OCI-LY3 (cell line): ENCODE measurements around the gene PRKG2.

ENCODE experiments used
- H2AFZ ChIP-seq: fragments of 200-600, 300-600 bp; shearing (Covaris generic); 2 replicates; pipeline ENCODE4 v1.6.0; 2014; ENCODE audit warnings: antibody characterized with exemption, low read depth, low read length
- H3K27ac ChIP-seq: fragments of 200-600, 300-600 bp; sonication (generic); 2 replicates; pipeline ENCODE4 v1.5.1; 2014; ENCODE audit warnings: mild to moderate bottlenecking, low read length, moderate library complexity, mixed read lengths
- H3K27me3 ChIP-seq: fragments of 200-600, 300-600 bp; sonication (generic); 2 replicates; pipeline ENCODE4 v1.6.1; 2014; ENCODE audit warnings: low read depth, low read length, mixed read lengths
- H3K36me3 ChIP-seq: fragments of 200-600, 300-600 bp; sonication (generic); replicated peaks from 2 replicates; pipeline ENCODE3; 2014; ENCODE audit warnings: low read depth, low read length, mixed read lengths
- H3K4me1 ChIP-seq: fragments of 300-600, 200-600 bp; sonication (generic); 2 replicates; pipeline ENCODE4 v1.6.1; 2014; ENCODE audit warnings: low read length, mixed read lengths
- H3K4me2 ChIP-seq: fragments of 200-600, 300-600 bp; sonication (generic); 2 replicates; pipeline ENCODE4 v1.6.1; 2014; ENCODE audit warnings: low read length, mixed read lengths
- H3K4me3 ChIP-seq: fragments of 300-600, 200-600 bp; sonication (generic); 2 replicates; pipeline ENCODE4 v1.5.1; 2014; ENCODE audit warnings: antibody characterized with exemption, mild to moderate bottlenecking, low read length, moderate library complexity
- H3K79me2 ChIP-seq: fragments of 300-600, 200-600 bp; shearing (Covaris generic); 2 replicates; pipeline ENCODE4 v1.6.1; 2014; ENCODE audit warnings: mild to moderate bottlenecking, low read length, mixed read lengths
- H3K9ac ChIP-seq: fragments of 300-600, 200-600 bp; shearing (Covaris generic); 2 replicates; pipeline ENCODE4 v1.6.0; 2014; ENCODE audit warnings: mild to moderate bottlenecking, low read length, moderate library complexity
- H3K9me3 ChIP-seq: fragments of 200-600, 300-600 bp; shearing (Covaris generic); 2 replicates; pipeline ENCODE4 v1.6.1; 2014; ENCODE audit warnings: low read length, mixed read lengths; ENCODE audit not compliant: insufficient read depth
- H4K20me1 ChIP-seq: fragments of 200-600, 300-600 bp; sonication (generic); 2 replicates; pipeline ENCODE4 v1.6.1; 2016; ENCODE audit warnings: low read length, mixed read lengths; ENCODE audit not compliant: insufficient read depth
- CTCF ChIP-seq: fragments of 200-600, 300-600 bp; sonication (generic); IDR thresholded peaks from 2 replicates; pipeline ENCODE4 v1.5.1; 2014; ENCODE audit warnings: antibody characterized with exemption, low read length, low read depth
- EZH2phosphoT487 ChIP-seq: fragments of 200-600 bp; shearing (Covaris generic); IDR thresholded peaks from 2 replicates; pipeline ENCODE4 v1.6.1; 2018; ENCODE audit warnings: antibody characterized with exemption, mixed run types, low read depth

Gene PRKG2

GRCh38 chr4:81180916-81181315 lies 34.1 kb downstream of the PRKG2 start:
- Histone ChIP-seq H3K9ac (no peak overlapping the region), H3K27ac (no peak overlapping the region), H3K4me3 (no peak overlapping the region), H3K36me3 (no peaks in the 10 kb centered on the region), H2AFZ (no peak overlapping the region), H3K27me3 (no peaks in the 10 kb centered on the region), H3K9me3 (no peaks in the 10 kb centered on the region), H3K4me1 (no peaks in the 10 kb centered on the region), H3K79me2 (no peaks in the 10 kb centered on the region), H3K4me2 (no peak overlapping the region), H4K20me1 (no peaks in the 10 kb centered on the region)
- TF ChIP-seq CTCF (no peak), EZH2phosphoT487 (no peak)

- H2AFZ ChIP-seq: no peak overlapping the region
- H3K36me3 ChIP-seq: no peaks in the 10 kb centered on the region
These were observed 35.7 kb downstream of the PRKG2 start for GRCh38 chr4:81179326-81179725.

DNA sequence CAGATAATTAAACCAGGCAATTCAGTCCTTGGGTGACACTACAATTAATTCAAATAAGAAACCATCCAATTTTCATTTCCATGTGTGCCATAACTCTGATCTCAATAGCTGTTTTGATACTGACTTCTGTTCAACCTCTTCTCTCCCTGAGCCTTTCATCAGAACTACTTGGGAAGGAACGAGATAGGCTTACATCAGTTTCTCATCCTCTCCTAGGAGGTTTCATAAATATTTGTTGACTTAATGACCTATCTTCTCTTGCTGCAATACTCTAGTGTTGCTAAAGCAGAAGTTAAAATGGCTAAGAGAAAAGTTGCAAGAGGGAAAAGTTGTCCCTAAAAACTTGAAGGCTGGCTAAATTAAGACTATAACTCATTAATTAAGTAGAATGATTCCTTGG lies 41.8 kb downstream of the PRKG2 start:
- TF ChIP-seq CTCF: no peak
- TF ChIP-seq EZH2phosphoT487: no peak
- no peak overlapping the region for H3K9ac ChIP-seq
- H3K4me3 ChIP-seq: no peak overlapping the region
- H3K9me3 ChIP-seq: no peaks in the 10 kb centered on the region
- H4K20me1 ChIP-seq: no peaks in the 10 kb centered on the region
- H3K36me3 ChIP-seq: no peaks in the 10 kb centered on the region
- H2AFZ ChIP-seq: no peak overlapping the region
- no peak overlapping the region for H3K27ac ChIP-seq
- H3K4me1 ChIP-seq: no peaks in the 10 kb centered on the region
- no peaks in the 10 kb centered on the region for H3K27me3 ChIP-seq
- no peaks in the 10 kb centered on the region for H3K79me2 ChIP-seq
- no peak overlapping the region for H3K4me2 ChIP-seq

More at GRCh38 chr4:81179326-81179725, 35.7 kb downstream of the PRKG2 start:
- Histone ChIP-seq H3K27ac (no peak overlapping the region), H3K9me3 (no peaks in the 10 kb centered on the region), H3K4me1 (no peaks in the 10 kb centered on the region), H3K9ac (no peak overlapping the region), H3K4me2 (no peak overlapping the region), H3K27me3 (no peaks in the 10 kb centered on the region), H3K79me2 (no peaks in the 10 kb centered on the region), H3K4me3 (no peak overlapping the region), H4K20me1 (no peaks in the 10 kb centered on the region)
- TF ChIP-seq EZH2phosphoT487: no peak
- TF ChIP-seq CTCF: no peak

GRCh38 chr4:81166458-81167160 lies 48.4 kb downstream of the PRKG2 start:
- no peaks in the 10 kb centered on the region for H3K79me2 ChIP-seq
- H3K27me3 ChIP-seq: no peaks in the 10 kb centered on the region
- no peak overlapping the region for H2AFZ ChIP-seq
- no peak for TF ChIP-seq CTCF
- H3K4me2 ChIP-seq: no peak overlapping the region
- no peak overlapping the region for H3K4me3 ChIP-seq
- no peaks in the 10 kb centered on the region for H3K9me3 ChIP-seq
- H3K36me3 ChIP-seq: no peaks in the 10 kb centered on the region
- no peak overlapping the region for H3K27ac ChIP-seq
- H4K20me1 ChIP-seq: no peaks in the 10 kb centered on the region
- H3K9ac ChIP-seq: no peak overlapping the region
- no peaks in the 10 kb centered on the region for H3K4me1 ChIP-seq
